Epithelial cell of esophagus (primary cell): ENCODE results near the gene XRCC5.

Experiments
- DNase-seq: peaks from one replicate; pipeline ENCODE4 v3.0.0; 2010; ENCODE audit warnings: low read depth
- H3K4me3 ChIP-seq: 2 replicates; pipeline ENCODE4 v1.5.1; 2011; ENCODE audit warnings: mild to moderate bottlenecking, low read length, control low read depth
- TF ChIP-seq, protein P1 (sequence below): IDR thresholded peaks from 2 replicates; pipeline ENCODE4 v1.5.1; 2011; ENCODE audit warnings: low read depth, mild to moderate bottlenecking, low read length, control low read depth, inconsistent platforms; ENCODE audit not compliant: insufficient read depth; ENCODE audit errors: missing control alignments

The XRCC5 gene

DNA sequence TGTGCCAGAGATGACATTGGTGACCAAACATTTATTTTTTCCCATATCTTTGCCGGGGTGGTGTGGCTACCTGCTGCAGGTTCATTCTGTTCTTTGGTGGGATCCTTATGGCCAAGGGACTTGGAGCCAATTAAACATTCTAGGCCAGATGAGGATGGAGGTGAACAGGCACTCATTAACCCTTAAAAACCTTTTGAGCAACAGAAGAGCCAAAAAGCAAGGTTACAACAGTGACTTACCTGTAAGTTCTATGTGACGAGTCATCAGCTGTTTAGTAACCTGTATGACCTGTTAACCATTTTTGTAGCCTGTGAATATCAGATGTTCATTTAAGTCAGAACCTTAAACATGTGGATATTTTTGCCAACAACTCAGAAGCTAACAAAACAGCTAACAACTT is 105.6 kb downstream of the XRCC5 start:
- TF ChIP-seq, protein P1, sequence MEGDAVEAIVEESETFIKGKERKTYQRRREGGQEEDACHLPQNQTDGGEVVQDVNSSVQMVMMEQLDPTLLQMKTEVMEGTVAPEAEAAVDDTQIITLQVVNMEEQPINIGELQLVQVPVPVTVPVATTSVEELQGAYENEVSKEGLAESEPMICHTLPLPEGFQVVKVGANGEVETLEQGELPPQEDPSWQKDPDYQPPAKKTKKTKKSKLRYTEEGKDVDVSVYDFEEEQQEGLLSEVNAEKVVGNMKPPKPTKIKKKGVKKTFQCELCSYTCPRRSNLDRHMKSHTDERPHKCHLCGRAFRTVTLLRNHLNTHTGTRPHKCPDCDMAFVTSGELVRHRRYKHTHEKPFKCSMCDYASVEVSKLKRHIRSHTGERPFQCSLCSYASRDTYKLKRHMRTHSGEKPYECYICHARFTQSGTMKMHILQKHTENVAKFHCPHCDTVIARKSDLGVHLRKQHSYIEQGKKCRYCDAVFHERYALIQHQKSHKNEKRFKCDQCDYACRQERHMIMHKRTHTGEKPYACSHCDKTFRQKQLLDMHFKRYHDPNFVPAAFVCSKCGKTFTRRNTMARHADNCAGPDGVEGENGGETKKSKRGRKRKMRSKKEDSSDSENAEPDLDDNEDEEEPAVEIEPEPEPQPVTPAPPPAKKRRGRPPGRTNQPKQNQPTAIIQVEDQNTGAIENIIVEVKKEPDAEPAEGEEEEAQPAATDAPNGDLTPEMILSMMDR, result no peak
- peak; percentile 66 for DNase-seq
- H3K4me3 ChIP-seq, result no peak overlapping the region

DNA sequence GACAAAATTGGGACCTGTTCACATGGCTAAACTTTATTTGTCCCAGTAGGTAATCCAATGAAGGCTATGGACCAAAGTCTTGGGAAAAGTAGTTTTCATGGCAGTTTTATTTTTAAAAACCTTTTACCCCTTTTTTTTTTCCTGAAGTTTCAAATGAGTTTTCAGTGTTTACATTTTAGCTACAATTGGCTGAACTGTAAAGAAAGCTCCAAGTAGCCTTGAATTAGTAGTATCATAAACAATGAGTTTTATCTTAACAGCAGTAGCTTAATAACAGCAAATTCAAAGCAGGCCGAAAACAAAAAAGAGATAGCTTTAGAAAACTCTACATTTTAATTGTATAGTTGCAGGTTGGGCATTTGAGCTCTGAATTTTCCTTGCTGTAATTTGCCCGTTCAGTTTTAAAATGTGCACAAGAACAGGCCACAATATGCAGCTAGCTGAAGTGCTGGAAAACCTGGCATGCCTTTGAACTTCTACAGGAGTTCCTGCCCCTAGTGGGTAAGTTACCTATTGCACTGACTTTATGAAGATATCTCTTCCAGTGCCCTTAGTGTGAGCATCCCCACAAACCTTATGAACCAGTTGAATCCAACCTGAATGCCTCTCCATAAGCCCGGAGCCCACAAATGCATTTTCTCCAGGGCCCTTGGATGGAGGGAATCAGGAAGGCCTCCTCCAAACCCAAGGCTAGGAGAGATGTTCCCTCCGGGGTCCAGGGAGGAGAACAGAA is 106.7 kb downstream of the XRCC5 start:
- DNase-seq, result peak; percentile 47
- H3K4me3 ChIP-seq, result no peak overlapping the region
- TF ChIP-seq, protein P1, result peak; percentile 56

DNA sequence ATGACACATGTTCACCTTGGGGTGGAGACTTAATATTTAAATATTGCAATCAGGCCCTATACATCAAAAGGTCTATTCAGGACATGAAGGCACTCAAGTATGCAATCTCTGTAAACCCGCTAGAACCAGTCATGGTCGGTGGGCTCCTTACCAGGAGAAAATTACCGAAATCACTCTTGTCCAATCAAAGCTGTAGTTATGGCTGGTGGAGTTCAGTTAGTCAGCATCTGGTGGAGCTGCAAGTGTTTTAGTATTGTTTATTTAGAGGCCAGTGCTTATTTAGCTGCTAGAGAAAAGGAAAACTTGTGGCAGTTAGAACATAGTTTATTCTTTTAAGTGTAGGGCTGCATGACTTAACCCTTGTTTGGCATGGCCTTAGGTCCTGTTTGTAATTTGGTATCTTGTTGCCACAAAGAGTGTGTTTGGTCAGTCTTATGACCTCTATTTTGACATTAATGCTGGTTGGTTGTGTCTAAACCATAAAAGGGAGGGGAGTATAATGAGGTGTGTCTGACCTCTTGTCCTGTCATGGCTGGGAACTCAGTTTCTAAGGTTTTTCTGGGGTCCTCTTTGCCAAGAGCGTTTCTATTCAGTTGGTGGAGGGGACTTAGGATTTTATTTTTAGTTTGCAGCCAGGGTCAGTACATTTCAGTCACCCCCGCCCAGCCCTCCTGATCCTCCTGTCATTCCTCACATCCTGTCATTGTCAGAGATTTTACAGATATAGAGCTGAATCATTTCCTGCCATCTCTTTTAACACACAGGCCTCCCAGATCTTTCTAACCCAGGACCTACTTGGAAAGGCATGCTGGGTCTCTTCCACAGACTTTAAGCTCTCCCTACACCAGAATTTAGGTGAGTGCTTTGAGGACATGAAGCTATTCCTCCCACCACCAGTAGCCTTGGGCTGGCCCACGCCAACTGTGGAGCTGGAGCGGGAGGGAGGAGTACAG is 108.1 kb downstream of the XRCC5 start:
- peak; percentile 33 for DNase-seq
- TF ChIP-seq, protein P1, result no peak
- no peak overlapping the region for H3K4me3 ChIP-seq

DNA sequence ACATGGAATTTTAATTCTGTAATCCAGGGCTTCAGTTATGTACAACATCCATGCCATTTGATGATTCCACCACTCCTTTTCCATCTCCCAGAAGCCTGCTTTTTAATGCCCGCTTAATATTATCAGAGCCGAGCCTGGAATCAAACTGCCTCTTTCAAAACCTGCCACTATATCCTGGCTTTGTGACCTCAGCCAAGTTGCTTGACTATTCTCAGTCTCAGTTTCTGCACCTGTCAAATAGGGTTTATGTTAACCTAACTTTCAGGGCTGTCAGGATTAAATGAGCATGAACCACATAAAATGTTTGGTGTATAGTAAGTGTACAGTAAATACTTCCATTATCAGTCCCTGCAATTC is 108.7 kb downstream of the XRCC5 start:
- H3K4me3 ChIP-seq, result no peak overlapping the region
- no peak for DNase-seq
- TF ChIP-seq, protein P1, result no peak

DNA sequence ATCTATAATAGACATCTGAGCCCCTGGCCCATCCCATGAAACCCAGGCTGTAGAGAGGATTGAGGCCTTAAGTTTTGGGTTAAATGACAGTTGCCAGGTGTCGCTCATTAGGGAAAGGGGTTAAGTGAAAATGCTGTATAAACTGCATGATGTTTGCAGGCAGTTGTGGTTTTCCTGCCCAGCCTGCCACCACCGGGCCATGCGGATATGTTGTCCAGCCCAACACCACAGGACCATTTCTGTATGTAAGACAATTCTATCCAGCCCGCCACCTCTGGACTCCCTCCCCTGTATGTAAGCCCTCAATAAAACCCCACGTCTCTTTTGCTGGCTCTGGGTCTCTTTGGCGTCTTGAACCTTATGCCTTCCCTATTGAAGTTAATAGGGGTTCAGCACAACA is 110.7 kb downstream of the XRCC5 start:
- no peak for DNase-seq
- H3K4me3 ChIP-seq, result no peak overlapping the region
- TF ChIP-seq, protein P1, result no peak

DNA sequence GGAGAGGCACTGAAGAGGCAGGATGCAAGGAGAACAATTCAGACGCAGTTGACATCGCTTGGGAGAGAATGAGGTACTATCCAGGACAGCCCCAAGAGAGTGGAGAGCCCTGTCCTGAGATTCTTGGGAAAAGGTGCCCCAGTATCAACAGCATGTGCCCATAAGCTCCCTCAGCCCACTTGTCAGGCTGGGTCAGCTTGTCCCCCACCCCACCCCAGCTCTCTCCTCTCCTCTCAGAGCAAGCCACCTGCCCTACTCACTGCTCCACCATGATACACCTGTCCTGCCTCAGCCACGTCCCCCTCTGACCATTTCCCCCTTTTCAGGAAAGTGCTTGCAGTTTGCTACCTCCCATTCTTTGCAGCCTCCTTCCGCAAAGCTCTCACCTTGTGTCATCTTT is 111.8 kb downstream of the XRCC5 start:
- TF ChIP-seq, protein P1, result no peak
- no peak for DNase-seq
- no peak overlapping the region for H3K4me3 ChIP-seq
